ELR (cell line): ENCODE results near the gene DDX10.
"Not testable (repeated sequence)": the region's sequence is repeated elsewhere in the genome, so short reads cannot be mapped to it uniquely, and the experiment has no call there.

Source experiments
- DNase-seq: peaks from one replicate; pipeline ENCODE4 v3.0.0-alpha.2; 2015; ENCODE audit warnings: low read depth

Gene DDX10

DNA sequence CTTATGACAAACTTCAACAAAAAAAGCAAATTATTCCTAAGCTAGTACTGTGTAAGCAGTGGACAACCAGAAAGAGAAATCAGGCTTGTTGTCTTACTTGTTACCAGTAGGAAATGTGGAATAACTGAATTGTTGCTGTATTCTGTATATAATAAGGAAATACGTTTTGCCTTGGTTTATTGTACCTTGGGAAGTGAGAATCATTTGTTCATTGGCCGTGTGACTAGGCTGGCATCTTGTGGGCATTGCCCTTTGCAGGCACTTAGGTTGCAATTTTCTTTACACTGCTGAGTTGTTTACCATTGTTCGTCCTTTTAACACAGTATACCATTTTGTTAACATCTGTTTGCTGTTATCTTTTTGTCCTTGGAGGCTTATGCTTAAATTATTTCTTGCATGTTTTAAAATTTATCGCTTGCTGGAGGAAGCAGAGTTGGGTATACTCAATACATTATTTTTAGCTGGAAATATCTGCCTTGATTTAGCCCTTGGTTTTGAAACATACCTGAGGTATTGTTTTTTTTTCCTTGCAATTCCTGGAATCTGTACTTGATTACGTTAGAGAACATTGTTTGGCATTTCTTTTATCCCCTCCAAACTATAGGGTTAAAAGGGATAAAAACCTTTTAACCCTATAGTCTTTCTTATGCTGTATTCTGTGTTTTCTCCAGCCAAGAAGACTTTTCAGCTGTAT is 109.3 kb downstream of the DDX10 start:
- DNase-seq = no peak

DNA sequence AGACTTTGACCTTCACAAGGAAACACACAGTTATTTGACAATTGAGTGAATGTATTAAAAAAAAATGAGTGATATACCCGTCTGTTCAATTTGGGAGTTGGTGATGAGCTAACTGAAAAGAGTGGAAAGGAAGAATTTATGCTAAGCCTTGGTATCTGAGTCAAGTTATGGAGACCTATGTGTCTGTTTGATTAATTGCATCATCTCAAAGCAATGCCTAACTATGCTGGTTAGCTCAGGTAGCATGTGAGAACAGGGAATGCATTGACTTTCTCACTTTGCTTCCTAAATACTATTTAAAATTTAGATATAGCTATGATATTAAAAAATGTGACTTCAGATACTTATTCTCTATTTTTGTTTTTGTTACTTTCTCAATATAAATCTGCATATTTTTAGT is 110.5 kb downstream of the DDX10 start:
- no peak for DNase-seq

DNA sequence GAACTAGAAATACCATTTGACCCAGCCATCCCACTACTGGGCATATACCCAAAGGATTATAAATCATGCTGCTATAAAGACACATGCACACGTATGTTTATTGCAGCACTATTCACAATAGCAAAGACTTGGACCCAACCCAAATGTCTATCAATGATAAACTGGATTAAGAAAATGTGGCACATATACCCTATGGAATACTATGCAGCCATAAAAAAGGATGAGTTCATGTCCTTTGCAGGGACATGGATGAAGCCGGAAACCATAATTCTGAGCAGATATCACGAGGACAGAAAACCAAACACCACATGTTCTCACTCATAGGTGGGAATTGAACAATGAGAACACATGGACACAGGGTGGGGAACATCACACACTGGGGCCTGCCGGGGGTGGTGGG is 114.3 kb downstream of the DDX10 start:
- DNase-seq = not testable (repeated sequence)

DNA sequence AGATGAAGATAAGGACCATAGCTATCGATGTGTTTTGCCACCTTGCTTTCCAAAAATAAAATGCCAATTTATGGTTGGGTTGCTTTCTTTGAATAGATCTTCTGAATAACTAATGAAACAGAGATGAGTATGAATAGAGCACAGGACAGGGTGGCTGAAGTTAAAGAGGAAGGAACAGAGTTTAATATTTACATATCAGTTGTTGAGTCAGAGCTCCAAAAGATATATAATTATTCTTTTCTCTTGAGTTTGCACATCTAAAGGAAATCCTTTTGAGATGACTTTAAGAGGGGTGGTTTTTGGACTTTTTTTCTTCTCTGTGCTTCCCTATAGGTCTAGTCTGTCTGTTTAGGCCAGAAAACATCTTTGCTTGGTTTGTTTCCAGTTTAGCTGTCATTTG is 115.2 kb downstream of the DDX10 start:
- peak; percentile 25 for DNase-seq

DNA sequence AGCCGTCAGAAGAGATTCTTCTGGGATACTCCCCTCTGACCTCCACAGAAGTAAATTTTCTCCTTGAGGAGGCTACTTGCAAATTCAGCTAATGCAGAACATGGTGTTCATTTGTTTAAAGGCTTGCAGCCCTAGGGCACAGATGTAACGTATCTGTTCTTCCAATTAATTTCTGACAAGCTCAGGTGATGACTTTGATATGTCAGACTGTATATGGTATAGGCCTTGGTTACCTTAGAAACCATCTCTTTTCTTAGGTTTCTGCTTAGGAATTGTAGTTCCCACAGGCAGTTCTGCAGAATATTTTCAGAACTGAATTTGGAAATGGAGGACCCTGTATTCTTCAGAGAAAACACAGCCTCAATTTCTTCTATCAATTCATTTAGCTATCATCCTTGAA is 117.1 kb downstream of the DDX10 start:
- no peak for DNase-seq

DNA sequence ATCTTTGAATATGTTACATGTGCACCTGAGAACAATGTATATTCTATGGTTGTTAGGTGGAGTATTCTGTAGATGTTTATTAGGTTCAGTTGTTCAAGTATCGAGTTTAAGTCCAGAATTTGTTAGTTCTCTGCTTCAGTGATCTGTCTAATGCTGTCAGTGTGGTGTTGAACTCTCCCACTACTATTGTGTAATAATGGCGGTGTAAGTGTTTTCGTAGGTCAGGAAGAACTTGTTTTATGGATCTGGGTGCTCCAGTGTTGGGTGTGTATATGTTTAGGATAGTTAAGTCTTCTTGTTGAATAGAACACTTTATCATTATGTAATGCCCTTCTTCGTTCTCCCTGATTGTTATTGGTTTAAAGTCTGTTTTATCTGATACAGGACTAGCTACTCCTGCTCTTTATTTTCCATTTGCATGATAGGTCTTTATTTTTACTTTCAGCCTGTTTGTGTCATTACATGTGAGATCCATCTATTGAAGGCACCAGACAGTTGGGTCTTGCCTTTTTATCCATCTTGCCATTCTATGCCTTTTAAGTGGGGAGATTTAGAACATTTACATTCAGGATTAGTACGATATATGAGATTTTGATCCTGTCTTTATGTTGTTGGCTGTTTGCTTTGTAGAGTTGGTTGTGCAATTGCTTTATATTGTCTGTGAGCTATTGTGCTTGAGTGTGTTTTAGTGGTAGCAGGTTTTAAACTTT is 121.6 kb downstream of the DDX10 start:
- no peak for DNase-seq

DNA sequence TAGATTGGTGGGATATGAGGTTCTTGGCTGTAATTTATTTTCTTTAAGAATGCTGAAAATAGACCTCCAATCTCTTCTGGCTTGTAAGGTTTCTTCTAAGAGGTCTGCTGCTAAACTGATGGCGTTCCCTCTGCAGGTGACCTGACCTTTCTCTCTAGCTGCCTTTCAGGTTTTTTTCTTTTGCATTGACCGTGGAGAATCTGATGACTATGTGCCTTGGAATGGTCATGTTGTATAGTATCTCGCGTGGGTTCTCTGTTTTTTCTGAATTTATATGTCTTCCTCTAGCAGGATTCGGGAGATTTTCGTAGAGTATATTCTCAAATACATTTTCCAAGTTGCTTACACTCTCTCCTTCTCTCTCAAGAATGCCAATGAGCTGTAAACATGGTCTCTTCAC is 122.2 kb downstream of the DDX10 start:
- DNase-seq = peak; percentile 23

DNA sequence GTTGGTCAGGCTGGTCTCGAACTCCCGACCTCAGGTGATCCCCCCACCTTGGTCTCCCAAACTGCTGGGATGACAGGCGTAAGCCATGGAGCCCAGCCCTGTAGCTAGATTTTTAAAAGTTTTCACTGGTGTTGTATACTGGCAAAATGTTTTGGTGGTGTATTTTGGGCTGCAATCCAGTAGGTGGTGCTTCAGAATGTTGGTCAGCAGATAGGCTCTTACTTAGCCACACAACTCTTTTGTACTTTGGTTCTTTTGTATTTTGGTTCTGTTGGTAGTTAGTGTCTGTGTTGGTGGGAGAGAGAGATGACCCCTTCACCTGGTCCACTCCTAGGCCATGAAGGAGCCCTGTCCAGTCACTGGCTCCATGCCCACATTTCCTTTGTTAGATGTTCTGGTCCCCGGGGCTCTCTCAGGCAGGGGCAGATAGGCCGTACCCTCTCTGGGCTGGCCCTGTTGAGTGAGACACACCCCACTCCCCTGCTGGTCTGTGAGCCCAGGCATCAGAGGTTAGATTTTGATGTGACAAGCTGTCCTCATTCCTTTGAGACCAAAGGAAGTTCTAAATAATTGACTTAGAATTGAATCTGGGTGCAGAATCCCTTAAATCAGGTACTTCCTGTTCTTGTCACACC is 123.8 kb downstream of the DDX10 start:
- DNase-seq = peak; percentile 49

DNA sequence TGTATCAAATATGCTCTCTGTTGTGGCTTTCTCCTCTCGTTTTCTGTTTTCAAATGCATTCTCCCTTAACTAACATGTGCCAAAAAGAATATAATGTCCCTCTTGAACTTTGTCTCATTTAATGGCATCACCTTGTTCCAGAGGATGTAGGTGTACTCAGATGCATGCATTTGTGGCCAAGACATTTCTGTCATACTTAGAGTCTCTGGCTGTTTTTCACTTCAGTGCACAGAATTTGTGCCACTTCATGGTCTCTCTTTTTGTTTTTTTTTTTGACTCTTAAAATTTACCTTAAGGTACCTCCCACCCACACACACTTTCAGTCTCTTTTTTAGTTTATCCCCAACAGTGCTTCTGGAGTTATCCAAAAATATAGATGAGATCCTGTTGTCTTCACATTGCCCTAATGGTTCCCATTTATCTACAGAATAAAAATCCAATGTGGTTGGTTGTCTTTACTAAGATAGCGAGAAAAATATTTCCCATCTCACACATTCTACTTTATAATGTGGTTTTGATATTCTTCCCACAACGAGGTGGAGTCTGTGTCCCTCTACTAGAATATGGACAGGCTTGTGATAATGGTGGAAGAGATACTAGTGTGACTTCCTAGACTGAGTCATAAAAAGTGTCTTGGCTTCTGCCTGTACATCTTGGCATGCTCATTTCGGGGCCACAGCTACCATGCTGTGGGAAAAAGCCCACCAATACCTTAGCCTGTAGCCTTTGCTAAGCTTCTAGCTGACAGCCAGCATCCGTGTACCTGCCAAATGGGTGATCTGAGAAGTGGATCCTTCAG is 125.8 kb downstream of the DDX10 start:
- no peak for DNase-seq

DNA sequence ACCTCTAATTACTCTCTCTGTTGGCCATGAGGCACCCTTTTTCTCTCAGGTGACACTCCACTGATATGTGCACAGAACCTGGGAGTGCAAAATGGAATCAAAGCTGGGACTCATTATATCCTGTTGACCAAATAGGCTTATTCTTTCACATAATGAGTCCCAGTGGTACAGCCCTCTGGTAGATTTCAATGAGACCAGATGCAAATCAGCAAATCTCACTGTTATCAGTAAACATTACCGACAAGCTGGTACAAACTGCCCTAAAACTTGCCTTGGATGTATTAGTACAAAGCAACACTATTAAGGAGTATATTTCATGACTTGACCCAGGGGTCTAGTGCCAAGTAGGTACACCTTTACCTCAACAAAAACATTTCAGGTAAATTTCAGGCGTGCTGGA is 128.3 kb downstream of the DDX10 start:
- DNase-seq = no peak

DNA sequence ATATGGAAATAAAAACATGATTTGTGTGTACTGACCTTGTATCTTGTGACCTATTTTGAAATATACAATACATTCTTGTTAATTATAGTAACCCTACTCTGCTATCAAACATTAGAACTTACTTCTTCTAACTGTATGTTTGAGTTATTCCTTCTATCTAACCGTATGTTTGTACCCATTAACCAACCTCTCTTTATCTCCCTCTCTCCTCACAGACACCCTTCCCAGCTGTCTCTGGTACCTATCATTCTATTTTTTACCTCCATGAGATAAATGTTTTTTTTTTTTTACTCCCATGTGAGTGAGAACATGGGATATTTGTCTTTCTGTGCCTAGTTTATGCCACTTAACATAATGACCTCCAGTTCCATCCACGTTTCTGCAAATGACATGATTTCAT is 128.7 kb downstream of the DDX10 start:
- DNase-seq = no peak

DNA sequence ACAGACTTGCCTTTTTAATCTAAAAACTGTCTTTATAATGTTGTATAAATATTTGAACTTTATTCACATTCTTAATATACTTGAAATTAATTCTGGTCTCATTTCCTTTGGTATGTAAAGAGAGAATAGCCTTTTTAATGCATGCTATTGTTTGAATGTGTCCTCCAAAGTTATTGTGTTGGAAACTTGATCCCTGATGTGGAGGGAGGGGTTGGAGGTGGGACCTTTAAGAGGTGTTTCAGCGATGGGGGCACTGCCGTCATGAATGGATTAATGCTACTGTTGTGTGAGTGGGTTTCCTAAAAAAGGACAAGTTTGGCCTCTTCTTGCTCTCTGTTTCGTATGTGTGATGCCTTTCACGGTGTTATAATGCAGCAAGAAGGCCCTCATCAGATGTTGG is 131.7 kb downstream of the DDX10 start:
- DNase-seq = no peak

DNA sequence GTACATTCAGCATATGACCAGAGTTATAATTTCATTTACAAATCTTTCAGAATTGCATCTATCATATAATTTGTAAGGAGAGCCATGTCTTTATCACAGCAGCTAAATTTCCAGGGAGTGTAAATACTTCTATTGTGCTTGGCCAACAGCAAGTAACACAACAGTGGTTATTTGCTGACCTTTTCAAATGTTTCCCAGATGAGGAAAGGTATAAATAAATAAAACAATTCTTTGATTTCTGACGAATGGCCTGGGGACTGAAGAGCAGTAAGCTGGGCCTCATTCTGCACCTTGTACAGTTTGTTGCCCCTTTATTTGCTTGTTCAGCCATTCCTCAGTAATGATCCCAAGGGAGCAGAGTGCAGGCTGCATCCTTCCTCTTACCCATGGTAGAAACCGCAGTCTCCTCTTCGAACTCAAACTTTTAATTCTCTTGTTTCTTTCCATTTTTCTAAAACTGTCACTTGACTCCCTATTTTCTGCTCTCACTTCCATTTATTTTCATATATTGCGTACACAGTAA is 132.8 kb downstream of the DDX10 start:
- DNase-seq = no peak

DNA sequence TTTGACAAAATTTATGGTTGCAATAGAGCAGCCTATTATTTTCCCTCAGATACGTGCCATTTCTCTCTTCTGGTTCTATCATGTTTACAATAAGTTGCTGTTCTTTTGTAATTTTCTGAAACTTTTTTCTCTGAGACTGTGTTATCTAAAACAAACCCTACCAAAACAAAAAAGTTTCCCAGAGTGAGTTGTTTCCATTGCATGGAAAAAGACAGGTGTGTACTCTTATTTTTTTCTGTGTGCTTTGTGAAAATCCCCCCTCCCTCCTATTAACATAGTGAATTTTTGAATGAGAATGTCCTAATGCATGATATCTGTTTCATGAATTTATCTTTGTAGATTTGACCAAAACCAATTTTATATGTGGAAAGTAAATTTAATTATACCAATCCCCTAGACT is 137.6 kb downstream of the DDX10 start:
- no peak for DNase-seq

DNA sequence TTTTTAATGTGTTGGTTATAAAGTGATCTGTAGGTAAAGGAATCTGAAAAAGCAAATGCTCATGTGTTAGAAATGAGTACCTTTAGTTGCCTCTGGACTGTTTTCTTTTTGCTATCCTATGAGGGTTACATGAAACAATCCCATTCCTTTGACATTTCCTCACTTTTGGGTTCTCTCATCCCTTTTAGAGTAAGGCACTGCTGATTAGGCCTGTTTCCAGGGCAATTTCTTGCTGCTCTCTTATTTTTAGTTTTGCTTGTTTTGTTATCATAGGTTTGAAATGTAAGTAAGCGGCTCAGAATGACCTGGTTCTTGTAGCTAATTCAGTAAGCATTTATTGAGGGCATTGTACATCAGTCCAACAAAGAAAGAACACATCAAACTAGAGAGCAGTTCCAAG is 138.9 kb downstream of the DDX10 start:
- no peak for DNase-seq

DNA sequence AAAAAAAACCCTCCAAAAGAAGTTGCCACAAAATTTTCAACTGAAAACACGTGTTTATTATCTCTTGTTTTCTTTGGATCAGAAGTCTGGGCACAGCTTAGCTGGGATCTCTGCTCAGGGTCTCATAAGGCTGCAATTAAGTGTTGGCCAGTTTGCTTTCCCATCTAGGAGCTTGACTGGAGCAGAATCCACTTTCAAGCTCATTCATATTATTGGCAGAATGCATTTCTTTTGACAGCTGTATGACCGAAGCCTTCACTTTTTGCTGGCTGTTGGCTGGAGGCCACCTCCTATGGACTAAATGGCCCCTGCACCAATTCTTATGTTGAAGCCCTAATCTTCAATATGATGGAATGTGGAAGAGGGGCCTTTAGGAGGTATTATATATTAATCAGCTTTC is 139.6 kb downstream of the DDX10 start:
- no peak for DNase-seq

DNA sequence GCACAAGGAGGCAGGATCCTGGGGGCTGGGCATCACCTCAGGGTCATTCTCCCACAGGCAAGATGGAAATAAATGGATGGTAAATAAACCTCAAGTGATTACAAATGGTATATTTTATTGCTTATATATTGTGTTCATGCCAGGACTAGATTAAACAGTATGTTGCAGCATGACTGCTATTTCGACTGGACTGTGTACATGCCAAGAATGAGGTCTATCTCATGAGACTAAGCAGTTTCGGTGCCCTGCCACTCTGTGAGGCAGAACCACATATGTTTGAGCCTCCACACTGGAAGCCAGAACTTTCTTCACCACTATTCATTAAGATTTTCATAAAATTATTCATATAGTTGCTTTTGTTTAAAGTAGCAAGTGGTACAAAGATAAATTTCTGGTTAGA is 140.2 kb downstream of the DDX10 start:
- no peak for DNase-seq

DNA sequence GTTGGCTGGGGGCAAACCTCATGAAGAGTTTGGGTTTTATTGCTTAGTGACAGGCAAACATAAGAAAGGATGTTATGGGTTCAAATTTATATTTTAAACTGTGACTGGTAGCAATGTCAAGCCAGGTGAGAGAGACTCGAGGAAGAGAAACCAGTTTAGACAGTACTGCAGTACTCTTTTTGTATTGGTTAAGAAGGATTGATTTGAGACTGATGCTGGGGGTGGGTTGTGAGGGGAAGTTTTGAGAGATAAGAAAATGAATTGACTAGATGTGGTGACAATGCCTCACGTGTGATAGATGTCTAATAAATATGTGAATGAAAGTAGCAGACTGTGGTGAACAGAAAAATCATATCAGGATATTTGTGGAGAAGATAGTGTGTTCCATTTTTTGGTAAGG is 142.4 kb downstream of the DDX10 start:
- DNase-seq = no peak

DNA sequence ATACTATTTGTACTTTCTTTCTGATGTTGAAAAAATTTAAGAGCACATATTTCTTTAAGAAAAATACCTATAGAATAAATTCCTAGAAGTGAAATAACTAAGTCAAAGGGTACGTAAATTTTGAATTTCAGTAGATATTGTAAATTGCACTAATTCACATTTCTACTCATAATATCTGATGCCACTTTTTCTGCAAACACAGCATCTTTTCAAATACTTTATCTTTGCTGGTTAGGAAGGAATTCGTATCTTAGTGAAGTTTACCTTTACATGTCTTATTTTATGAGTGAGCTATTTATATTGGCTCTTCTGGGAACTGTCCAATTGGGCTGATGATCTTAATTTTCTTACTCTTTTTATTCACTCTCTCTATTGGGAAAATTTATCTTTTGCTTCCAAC is 148.2 kb downstream of the DDX10 start:
- no peak for DNase-seq

DNA sequence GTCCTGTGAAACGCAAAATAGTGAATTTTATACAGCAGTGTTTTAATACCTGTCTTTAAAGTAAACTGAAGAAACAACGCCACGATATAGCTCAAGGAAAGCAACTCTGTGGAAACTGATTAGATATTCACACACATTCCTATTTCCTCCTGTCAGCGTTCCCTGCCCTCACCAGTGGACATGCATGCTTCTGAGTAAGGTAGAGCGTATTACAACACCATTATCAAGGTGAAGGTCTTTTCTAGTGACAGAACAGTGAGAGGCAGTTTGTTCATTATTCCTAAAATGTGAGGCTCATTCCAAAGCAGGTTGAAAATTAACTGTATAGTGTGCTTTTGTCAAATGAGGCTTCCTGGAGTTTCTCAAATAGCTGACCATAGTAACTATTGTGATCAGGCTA is 153.1 kb downstream of the DDX10 start:
- no peak for DNase-seq

DNA sequence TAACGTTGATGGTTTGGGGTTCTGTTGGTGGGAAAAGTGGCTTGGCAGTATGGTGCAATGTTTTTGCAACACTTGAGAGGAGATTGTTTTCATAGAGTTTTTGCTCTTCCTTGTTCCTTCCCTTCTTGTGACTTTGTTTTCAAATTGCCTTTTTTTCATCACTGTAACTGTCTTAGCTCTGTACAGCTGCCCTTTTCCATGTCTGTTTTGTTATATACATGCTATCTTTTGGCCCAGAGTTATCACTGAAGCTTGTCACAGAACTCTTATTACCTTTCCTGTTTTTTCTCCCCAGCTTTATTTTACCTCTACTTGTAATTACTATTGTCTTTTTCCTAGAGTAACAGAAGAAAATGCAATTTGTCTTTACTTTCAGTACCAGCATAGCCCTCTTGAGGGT is 154.1 kb downstream of the DDX10 start:
- no peak for DNase-seq

DNA sequence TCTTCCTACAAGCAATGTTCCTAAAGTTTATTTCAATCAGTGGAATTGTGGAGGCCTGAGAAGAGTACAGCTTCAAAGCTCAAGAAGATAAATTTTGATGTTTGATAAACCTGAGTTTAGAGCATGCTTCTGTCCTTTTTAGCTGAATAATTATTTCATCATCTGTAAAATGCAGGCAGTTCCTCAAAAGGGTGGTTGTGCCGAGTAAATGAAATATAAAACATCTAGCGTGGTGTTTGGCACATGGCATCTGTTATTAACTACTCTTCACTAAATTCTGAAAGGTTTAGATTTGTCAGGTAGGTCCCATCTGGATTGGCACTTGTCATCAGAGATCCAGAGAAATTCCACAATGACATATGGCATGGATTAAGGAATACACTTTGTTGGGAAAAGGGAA is 155.1 kb downstream of the DDX10 start:
- no peak for DNase-seq
